ENCODE results near the gene IGF1R.

IGF1R gene

GRCh38 chr15:98823012-98823458 lies 174.7 kb downstream of the IGF1R start:
- peak in 2 of 56 donors; percentile 21 to 72 for DNase-seq

DNA sequence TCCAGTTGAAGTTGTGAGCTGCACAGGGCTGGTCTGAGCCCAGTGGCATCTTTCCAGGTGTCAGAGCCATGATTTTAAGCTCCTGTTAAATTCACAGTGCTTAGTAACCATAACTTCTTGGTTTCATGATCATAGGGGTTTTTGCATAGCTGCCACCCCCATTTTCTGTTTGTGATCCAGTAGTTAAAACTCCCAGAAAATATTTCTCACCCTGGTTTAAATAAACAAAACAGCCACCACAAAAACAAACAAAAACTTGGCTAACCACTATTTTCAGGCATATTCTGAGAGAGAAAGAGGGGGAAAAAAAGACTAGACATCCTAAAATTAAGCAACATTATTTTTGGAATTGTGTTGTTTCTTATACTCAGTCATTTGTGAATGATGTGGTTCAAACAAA lies 175.3 kb downstream of the IGF1R start:
- DNase-seq = no peak

GRCh38 chr15:98824595-98824994 lies 176.3 kb downstream of the IGF1R start:
- no peak for DNase-seq

- DNase-seq = no peak
Observed at GRCh38 chr15:98826658-98827057, 178.3 kb downstream of the IGF1R start.

DNA sequence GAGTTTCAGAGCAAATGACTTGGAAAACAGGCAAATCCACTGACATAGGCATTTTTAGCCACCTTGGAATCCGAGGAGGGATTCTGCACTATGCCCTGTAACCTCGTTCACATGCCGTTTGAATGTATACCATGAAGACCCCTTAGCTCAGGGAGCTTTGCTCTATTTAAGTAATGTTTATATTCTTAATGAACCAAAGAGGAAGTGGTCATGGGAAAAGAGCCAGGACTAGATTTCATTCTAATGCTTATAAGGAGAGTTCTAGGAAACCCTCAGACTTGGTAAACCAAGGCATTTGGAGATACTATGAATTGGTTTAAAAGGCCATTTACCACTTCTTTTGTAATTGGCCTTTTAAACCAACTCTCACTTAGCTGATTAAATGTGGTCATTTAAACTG lies 178.9 kb downstream of the IGF1R start:
- no peak for DNase-seq

GRCh38 chr15:98830034-98830634 lies 181.8 kb downstream of the IGF1R start:
- no peak for DNase-seq

DNA sequence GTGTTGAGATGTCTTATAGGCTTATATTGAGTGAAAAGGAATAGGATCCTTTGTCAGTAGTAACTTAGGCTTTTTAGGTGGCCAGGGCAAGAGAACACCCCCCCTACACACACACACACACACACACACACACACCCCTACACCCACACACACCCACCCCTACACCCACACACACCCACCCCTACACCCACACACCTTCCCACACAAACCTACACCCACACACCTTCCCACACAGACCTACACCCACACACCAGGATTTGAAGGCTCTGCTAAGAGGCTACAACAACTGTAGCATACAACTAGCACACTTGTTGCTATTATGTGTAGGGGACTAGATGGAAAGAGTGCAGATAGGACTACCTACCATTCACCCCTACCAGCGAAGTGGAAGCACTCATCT lies 186.6 kb downstream of the IGF1R start:
- DNase-seq = no peak

DNA sequence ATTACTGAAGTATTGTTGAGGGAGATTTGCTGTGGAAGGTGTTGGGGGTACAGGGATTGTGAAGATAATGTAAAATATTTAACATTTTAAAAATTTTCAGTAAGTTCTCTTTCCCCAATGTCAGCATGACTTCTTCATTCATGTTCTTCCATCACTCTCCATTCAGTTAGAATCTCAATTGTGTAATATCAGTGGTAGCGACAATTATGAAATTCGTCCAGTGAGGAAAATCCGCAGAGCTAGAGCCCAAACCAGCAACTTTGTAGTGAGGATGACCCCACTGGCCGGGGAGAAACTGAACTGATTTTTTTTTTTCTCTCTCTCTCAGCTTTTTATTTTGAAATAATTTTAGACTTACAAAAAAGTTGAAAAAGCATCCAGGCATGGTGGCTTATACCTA lies 187.5 kb downstream of the IGF1R start:
- no peak for DNase-seq

GRCh38 chr15:98838387-98839259 lies 190.3 kb downstream of the IGF1R start:
- DNase-seq = no peak

DNA sequence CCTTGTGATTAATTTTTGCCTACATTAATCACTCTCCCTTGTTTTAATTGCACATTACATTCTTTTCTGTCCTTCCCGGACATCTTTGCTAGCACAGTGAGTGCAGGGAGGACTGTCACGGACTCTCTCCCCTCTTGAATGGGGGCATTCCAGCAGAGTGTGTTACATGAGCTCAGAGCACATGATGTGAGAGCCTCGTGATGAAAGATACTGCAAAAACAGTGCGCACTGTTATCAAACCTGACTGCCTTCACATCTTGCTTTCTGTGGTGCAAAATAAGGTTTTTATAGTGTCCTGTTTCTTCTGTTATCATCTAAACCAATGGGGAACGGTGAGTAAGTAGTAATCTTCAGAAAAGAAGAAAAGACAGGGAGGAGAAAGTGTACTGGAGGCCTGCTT lies 191.7 kb downstream of the IGF1R start:
- DNase-seq = peak in 2 of 56 donors; percentile 6 to 29

- no peak for DNase-seq
Observed at GRCh38 chr15:98841419-98841970, 193.2 kb downstream of the IGF1R start.

DNA sequence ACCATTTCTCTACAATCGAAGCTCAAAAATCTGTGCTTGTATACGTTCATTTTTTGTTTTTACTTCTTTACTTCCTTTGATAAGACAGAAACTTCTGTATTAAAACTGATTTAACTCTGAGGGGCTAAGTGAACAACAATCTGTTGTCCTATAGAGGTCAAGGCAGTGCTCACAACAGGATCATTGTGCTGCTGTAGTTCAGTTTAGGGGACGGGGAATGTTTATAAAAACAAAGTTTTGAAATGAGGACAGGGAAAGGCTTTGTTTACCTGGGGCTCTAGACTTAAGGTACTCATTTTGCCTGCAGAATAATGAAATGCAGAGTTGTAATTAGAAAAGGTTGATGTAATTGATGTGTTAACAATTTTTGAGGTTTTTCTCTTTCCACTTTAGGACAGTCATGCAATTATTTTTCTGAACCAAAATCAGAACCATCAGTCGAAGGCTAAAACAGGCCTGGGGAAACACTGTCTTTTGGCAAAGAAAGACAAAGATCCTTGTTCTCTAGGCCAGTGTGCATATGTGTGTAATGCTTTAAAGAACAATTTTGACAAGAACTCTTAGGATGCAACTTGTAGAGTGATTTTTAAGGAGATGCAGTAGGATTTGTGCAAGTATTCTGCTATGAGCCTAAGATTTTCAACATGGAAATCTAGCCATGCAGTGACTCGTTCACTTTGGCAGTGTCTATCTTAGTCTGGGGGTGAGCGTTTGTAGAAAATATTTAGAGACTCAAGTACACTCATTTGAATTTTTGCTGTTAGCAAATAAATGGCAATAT lies 194.0 kb downstream of the IGF1R start:
- DNase-seq = no peak

GRCh38 chr15:98842973-98843285 lies 194.6 kb downstream of the IGF1R start:
- no peak for DNase-seq

DNA sequence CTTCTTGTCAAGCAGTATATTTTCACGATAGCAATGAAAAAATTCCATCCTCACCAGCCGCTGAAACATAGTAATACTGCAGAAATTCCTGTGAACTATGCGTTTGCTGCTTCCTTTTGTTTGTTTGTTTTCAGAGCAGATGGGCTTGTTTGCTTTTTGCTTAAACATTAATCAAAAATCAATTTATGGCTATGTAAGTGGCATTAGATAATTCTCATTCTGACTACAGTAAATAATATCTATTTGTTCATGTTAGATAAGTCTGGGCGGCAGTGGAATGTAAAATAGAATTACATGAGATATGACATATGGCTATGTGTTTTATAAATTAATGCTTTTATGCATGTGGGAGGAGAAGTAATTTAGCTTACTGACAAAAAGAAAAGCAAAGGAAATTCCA lies 195.5 kb downstream of the IGF1R start:
- DNase-seq = no peak

DNA sequence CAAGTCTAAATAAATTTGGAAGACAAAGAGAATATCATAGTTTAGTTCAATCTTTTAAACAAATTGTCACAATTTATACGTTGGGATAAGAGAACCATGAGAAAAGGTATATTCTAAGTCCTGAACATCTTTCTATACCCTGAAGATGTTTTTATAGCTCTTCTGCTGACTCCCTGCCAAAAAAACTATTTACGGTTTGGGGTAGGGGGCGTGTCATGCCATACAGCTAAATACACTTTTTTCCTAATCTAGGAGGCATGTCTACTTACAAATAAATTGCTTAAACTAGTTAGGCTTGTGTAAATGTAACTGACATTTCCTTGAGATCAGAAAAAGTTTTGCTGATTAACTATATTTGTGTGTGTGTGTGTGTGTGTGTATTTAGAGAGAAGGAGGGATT lies 195.9 kb downstream of the IGF1R start:
- DNase-seq = no peak

DNA sequence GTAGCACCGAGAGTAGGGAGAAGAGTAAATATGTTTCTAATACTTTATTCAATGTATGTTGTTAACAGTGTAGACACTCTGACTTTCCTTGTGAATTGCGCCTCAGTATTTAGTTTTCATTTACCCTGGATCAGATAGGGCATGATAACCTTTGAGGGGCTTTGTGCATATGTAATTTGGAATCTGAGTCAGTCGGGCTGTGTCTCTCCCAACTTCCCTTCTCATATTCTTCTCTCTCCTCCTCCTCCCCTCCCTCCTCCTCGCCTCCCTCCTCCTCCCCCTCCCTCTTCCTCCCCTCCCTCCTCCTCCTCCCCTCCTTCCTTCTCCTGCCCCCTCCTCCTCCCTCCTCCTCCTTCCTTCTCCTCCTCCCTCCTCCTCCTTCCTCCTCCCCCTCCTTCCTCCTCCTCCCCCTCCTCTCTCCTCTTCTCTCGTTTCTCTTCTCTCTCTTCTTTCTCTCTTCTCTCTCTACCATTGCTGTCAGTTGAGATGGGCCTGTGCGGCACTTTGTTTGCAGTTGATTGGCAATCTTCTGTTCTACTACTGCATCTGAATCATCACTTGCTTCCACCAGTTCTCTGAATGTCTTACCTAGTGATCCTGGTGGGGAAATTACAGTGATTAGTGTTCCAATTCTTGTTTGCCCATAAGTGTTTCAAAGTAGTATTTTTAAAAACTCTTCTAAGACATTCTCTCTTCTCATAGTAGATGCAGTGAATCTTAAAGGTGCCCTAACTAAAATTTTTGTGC lies 197.0 kb downstream of the IGF1R start:
- DNase-seq = no peak

DNA sequence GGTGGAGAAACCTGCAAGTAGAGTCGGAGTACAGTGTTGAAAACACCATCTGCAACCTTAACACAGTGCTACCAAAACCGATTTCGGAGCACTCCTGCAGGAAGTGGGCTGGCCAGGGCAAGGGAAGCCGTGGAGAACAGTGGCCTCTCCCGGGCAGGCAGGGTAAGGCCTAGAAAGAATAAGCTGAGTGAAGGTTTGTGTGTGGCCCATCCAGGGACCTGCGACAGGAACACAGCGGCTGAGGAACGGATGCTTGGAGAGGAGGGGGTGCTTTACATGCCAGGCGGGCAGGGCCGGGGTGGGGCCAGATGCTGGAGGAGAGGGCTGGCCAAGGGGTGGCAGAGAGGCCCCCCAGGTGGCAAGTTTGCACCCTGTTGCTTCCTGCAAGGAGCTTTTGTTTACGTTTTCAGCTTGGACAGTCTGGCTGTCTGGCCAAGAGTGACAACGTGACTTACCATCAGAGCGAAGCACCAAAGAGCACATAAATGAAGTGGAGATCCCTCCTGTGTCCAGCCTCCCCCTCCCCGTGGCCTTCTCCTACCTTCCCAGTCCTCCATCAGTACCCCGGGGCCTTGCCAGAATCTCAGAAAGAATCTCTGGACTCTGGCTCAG lies 202.7 kb downstream of the IGF1R start:
- DNase-seq = peak in 53 of 56 donors; percentile 10 to 84 (median 65)

GRCh38 chr15:98853161-98853560 lies 204.8 kb downstream of the IGF1R start:
- DNase-seq = peak in 55 of 56 donors; percentile 24 to 93 (median 78)

- DNase-seq = no peak
Observed at GRCh38 chr15:98853617-98854420, 205.5 kb downstream of the IGF1R start.

DNA sequence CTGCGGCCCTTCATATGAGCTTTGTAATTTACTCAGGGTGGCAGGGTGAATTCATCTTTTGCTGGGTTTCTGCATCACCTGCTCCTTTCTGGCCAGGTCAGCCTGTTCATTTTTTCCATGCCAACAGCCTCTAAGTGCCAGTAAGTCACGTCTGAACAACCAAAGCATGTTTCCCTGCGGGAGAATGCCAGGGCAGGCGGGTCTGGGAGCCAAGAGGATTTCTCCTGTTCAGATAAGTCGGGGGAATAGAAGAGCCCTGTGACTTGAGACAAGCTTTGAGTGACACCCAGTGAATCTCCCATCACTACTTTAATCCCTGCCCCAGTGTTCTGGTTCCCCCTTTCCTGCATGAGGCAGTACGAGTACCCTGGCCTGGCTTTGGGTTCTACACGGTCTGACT lies 206.2 kb downstream of the IGF1R start:
- no peak for DNase-seq

All from nucleus accumbens (tissue), 56 donors.